Panc1 (cell line): ENCODE data around the gene MDM2.

Source experiments
- CTCF ChIP-seq: fragments of 450-650 bp; IDR thresholded peaks from 2 replicates; pipeline ENCODE4 v1.5.1; 2017; ENCODE audit warnings: mild to moderate bottlenecking
- POLR2AphosphoS5 ChIP-seq: IDR thresholded peaks from 2 replicates; pipeline ENCODE4 v1.6.1; 2012; ENCODE audit warnings: mild to moderate bottlenecking, low read depth, low read length, moderate library complexity

- no peak for TF ChIP-seq CTCF
- no peak for TF ChIP-seq POLR2AphosphoS5
Observed at GRCh38 chr12:68891141-68891540, 83.2 kb downstream of the MDM2 start.
